DMS153 (cell line): ENCODE data around the gene CAMK4.

ENCODE experiments used
- DNase-seq: peaks from one replicate; lab custom pipeline; 2025; lab: John Stamatoyannopoulos, UW

Gene CAMK4

GRCh38 chr5:111494355-111494999 lies 270.3 kb downstream of the CAMK4 start:
- no peak for DNase-seq

- DNase-seq = no peak
Observed at GRCh38 chr5:111495159-111495558, 271.0 kb downstream of the CAMK4 start.

GRCh38 chr5:111498346-111498745 lies 274.2 kb downstream of the CAMK4 start:
- no peak for DNase-seq

GRCh38 chr5:111502956-111503355 lies 278.8 kb downstream of the CAMK4 start:
- DNase-seq = no peak

- no peak for DNase-seq
Observed at GRCh38 chr5:111505096-111505495, 280.9 kb downstream of the CAMK4 start.

- no peak for DNase-seq
Observed at GRCh38 chr5:111507276-111507675, 283.1 kb downstream of the CAMK4 start.

GRCh38 chr5:111509119-111509518 lies 284.9 kb downstream of the CAMK4 start:
- DNase-seq = no peak

GRCh38 chr5:111511174-111511830 lies 287.1 kb downstream of the CAMK4 start:
- DNase-seq = no peak

GRCh38 chr5:111511831-111512374 lies 287.7 kb downstream of the CAMK4 start:
- DNase-seq = no peak

GRCh38 chr5:111512375-111513130 lies 288.4 kb downstream of the CAMK4 start, which contains the start of gene STARD4:
Gene STARD4 (minus strand): TSS chr5:111512535. CDS start chr5:111507433, 5,102 bp downstream.
- peak; percentile 87 for DNase-seq

GRCh38 chr5:111513131-111513520 lies 288.9 kb downstream of the CAMK4 start:
- no peak for DNase-seq

- no peak for DNase-seq
Observed at GRCh38 chr5:111514087-111514486, 289.9 kb downstream of the CAMK4 start.

- no peak for DNase-seq
Observed at GRCh38 chr5:111517853-111518501, 293.8 kb downstream of the CAMK4 start.

- no peak for DNase-seq
Observed at GRCh38 chr5:111518777-111519176, 294.6 kb downstream of the CAMK4 start.

GRCh38 chr5:111520908-111521307 lies 296.7 kb downstream of the CAMK4 start:
- DNase-seq = no peak

GRCh38 chr5:111528056-111528455 lies 303.9 kb downstream of the CAMK4 start:
- no peak for DNase-seq

- no peak for DNase-seq
Observed at GRCh38 chr5:111530298-111530740, 306.1 kb downstream of the CAMK4 start.

GRCh38 chr5:111532886-111533582 lies 308.9 kb downstream of the CAMK4 start:
- no peak for DNase-seq

GRCh38 chr5:111535879-111536549 lies 311.8 kb downstream of the CAMK4 start:
- DNase-seq = no peak

- no peak for DNase-seq
Observed at GRCh38 chr5:111537141-111538024, 313.2 kb downstream of the CAMK4 start.
